Panc1 (cell line): ENCODE measurements around the gene GOLGA6B.

Experiments
- CTCF ChIP-seq: fragments of 450-650 bp; IDR thresholded peaks from 2 replicates; pipeline ENCODE4 v1.5.1; 2017; ENCODE audit warnings: mild to moderate bottlenecking
- POLR2AphosphoS5 ChIP-seq: IDR thresholded peaks from 2 replicates; pipeline ENCODE4 v1.6.1; 2012; ENCODE audit warnings: mild to moderate bottlenecking, low read depth, low read length, moderate library complexity

GRCh38 chr15:72676838-72677237 is 22.3 kb downstream of the GOLGA6B start:
- TF ChIP-seq CTCF (no peak), POLR2AphosphoS5 (no peak)
